ENCODE results near the gene EIF4B. TPM values are rescaled to one million over a fixed set of nuclear protein-coding genes. Genes with fewer than 3 reads are reported as not detected.
A peak's percentile ranks its signal among the peaks of the same experiment; 100 is the strongest.
"Not testable (repeated sequence)": the region's sequence is repeated elsewhere in the genome, so short reads cannot be mapped to it uniquely, and the experiment has no call there.

Gene EIF4B
- total and polyA plus RNA-seq, 12 donors: 77.1 to 800 (median 557) TPM

DNA sequence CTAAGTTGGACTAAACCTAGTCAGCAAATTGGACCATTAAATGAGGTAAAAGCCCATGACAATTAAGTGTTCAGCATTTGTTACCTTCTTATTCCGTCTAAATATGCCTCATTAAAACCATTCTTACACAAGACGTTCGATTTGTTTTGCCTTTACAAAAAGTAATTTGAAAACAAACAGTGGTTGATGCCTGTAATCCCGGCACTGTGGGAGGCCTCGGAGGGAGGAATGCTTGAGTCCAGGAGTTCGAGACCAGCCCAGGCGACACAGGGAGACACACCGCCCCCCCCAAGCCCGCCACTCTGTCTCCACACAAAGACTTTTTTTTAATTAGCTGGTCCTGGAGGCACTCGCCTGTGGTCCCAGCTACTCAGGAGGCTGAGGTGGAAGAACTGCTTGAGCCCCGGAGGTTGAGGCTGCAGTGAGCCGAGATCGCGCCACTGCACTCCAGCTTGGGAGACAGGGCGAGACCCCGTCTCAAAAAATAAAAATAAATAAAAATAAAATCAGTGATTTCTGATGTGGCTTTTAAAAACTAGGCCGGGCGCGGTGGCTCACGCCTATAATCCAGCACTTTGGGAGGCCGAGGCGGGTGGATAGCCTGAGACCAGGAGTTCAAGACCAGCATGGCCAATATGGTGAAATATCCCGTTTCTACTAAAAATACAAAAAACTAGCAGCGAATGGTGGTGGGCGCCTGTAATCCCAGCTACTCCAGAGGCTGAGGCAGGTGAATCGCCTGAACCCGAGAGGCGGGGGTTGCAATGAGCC lies 856 bp upstream of the EIF4B start:
- Histone ChIP-seq H3K9me3 (replicated peaks in 1 of 3) (no peaks in the 10 kb centered on the region), H3K4me3 (peak overlapping the region in 3 of 4 donors; percentile 4 to 77 (median 36)), H3K36me3 (replicated peaks in 1 of 2) (peaks cover 0 to 1% of the 10 kb centered on the region in 2 donors), H3K4me1 (replicated peaks in 1 of 2) (peaks cover 35 to 46% of the 10 kb centered on the region in 2 donors), H3K27me3 (no peaks in the 10 kb centered on the region), H3K27ac (peak overlapping the region in 4 of 5 donors; percentile 69 to 97 (median 82))
- intact Hi-C loops (cut with DNase I): no loop called here
- no peak for TF ChIP-seq CTCF (IDR thresholded peaks at IDR 0.05)
- TF ChIP-seq POLR2A (IDR thresholded peaks at IDR 0.05): no peak
- WGBS, 4 donors: 19 to 25% (median 22%) methylated on average over 28 of the region's 28 CpGs
- DNase-seq: peak; percentile 14 to 74 (median 43)

- peak overlapping the region; percentile 74 to 97 (median 92) for H3K27ac ChIP-seq
- TF ChIP-seq CTCF (IDR thresholded peaks at IDR 0.05) (no peak), POLR2A (IDR thresholded peaks at IDR 0.05) (no peak)
- intact Hi-C loops (cut with DNase I): no loop called here
- peak overlapping the region; percentile 41 to 92 (median 64) for H3K4me3 ChIP-seq
- WGBS, 4 donors: 0 to 1% (median 0%) methylated on average over 27 to 38 of the region's 38 CpGs
- no peaks in the 10 kb centered on the region for H3K9me3 ChIP-seq (replicated peaks in 1 of 3)
- peaks cover 35 to 58% of the 10 kb centered on the region in 2 donors for H3K4me1 ChIP-seq (replicated peaks in 1 of 2)
- DNase-seq: peak; percentile 78 to 85 (median 80)
- H3K27me3 ChIP-seq: no peaks in the 10 kb centered on the region
- H3K36me3 ChIP-seq (replicated peaks in 1 of 2): peaks cover 0 to 8% of the 10 kb centered on the region in 2 donors
Observed at GRCh38 chr12:53006810-53007309, 604 bp downstream of the EIF4B start.

- H3K27me3 ChIP-seq: no peaks in the 10 kb centered on the region
- peaks cover 35 to 58% of the 10 kb centered on the region in 2 donors for H3K4me1 ChIP-seq (replicated peaks in 1 of 2)
- peak overlapping the region in 2 of 5 donors; percentile 92 to 97 for H3K27ac ChIP-seq
- WGBS, 4 donors: 15 to 22% (median 17%) methylated on average over 4 of the region's 4 CpGs
- peak overlapping the region in 2 of 4 donors; percentile 77 to 92 for H3K4me3 ChIP-seq
- intact Hi-C loops (cut with DNase I): no loop called here
- TF ChIP-seq POLR2A (IDR thresholded peaks at IDR 0.05) (no peak), CTCF (IDR thresholded peaks at IDR 0.05) (no peak)
- no peaks in the 10 kb centered on the region for H3K9me3 ChIP-seq (replicated peaks in 1 of 3)
- H3K36me3 ChIP-seq (replicated peaks in 1 of 2): peaks cover 0 to 8% of the 10 kb centered on the region in 2 donors
- DNase-seq: no peak
Observed at GRCh38 chr12:53007343-53007742, 1.1 kb downstream of the EIF4B start.

- H3K27me3 ChIP-seq; H3K36me3 ChIP-seq (replicated peaks in 1 of 2); DNase-seq; H3K9me3 ChIP-seq (replicated peaks in 1 of 3); intact Hi-C loops (cut with DNase I); H3K4me3 ChIP-seq; H3K27ac ChIP-seq: not testable (repeated sequence)
- peaks cover 35 to 59% of the 10 kb centered on the region in 2 donors for H3K4me1 ChIP-seq (replicated peaks in 1 of 2)
- WGBS, 4 donors: 88 to 92% (median 91%) methylated on average over 15 of the region's 15 CpGs
Observed at GRCh38 chr12:53008760-53009159, 2.5 kb downstream of the EIF4B start.

Data from adrenal gland (tissue), 12 donors.